Measurements from ENCODE around the gene WDR81. TPM values are rescaled to one million over a fixed set of nuclear protein-coding genes. Genes with fewer than 3 reads are reported as not detected.

Gene WDR81
- total RNA-seq, 1 donor from 2014 or later, result 13.4 TPM

GRCh38 chr17:1743088-1743439, 18.6 kb downstream of the WDR81 start:
- peaks cover 2% of the 10 kb centered on the region for H3K27me3 Mint-ChIP-seq (ENCODE audit: unreplicated experiment)
- peaks cover under 1% of the 10 kb centered on the region for H3K9me3 Mint-ChIP-seq (ENCODE audit: unreplicated experiment)
- no peak for TF ChIP-seq CTCF (IDR thresholded peaks at IDR 0.05; ENCODE audit: partially characterized antibody, unreplicated experiment)
- H3K27ac Mint-ChIP-seq (ENCODE audit: unreplicated experiment), result no peak overlapping the region
- no peak overlapping the region for H3K4me3 Mint-ChIP-seq (ENCODE audit: unreplicated experiment)
- H3K4me1 Mint-ChIP-seq (ENCODE audit: low read depth, unreplicated experiment), result no peaks in the 10 kb centered on the region
- H3K36me3 Mint-ChIP-seq (ENCODE audit: unreplicated experiment), result no peaks in the 10 kb centered on the region
- DNase-seq, result no peak

- Mint-ChIP-seq H3K9me3 (ENCODE audit: unreplicated experiment) (no peaks in the 10 kb centered on the region), H3K36me3 (ENCODE audit: unreplicated experiment) (no peaks in the 10 kb centered on the region), H3K27ac (ENCODE audit: unreplicated experiment) (no peak overlapping the region), H3K27me3 (ENCODE audit: unreplicated experiment) (peaks cover 2% of the 10 kb centered on the region), H3K4me1 (ENCODE audit: low read depth, unreplicated experiment) (no peaks in the 10 kb centered on the region), H3K4me3 (ENCODE audit: unreplicated experiment) (no peak overlapping the region)
- no peak for DNase-seq
- TF ChIP-seq CTCF (IDR thresholded peaks at IDR 0.05; ENCODE audit: partially characterized antibody, unreplicated experiment), result no peak
Measured at GRCh38 chr17:1744551-1745512, 20.3 kb downstream of the WDR81 start.

- DNase-seq, result no peak
- no peak for TF ChIP-seq CTCF (IDR thresholded peaks at IDR 0.05; ENCODE audit: partially characterized antibody, unreplicated experiment)
- Mint-ChIP-seq H3K9me3 (ENCODE audit: unreplicated experiment) (no peaks in the 10 kb centered on the region), H3K4me3 (ENCODE audit: unreplicated experiment) (no peak overlapping the region), H3K27ac (ENCODE audit: unreplicated experiment) (no peak overlapping the region), H3K4me1 (ENCODE audit: low read depth, unreplicated experiment) (no peaks in the 10 kb centered on the region), H3K27me3 (ENCODE audit: unreplicated experiment) (peaks cover 2% of the 10 kb centered on the region), H3K36me3 (ENCODE audit: unreplicated experiment) (no peaks in the 10 kb centered on the region)
Measured at GRCh38 chr17:1745513-1746020, 21.1 kb downstream of the WDR81 start.

- Mint-ChIP-seq H3K9me3 (ENCODE audit: unreplicated experiment) (no peaks in the 10 kb centered on the region), H3K4me1 (ENCODE audit: low read depth, unreplicated experiment) (no peaks in the 10 kb centered on the region), H3K27me3 (ENCODE audit: unreplicated experiment) (peaks cover 2% of the 10 kb centered on the region), H3K4me3 (ENCODE audit: unreplicated experiment) (no peak overlapping the region), H3K27ac (ENCODE audit: unreplicated experiment) (no peak overlapping the region), H3K36me3 (ENCODE audit: unreplicated experiment) (no peaks in the 10 kb centered on the region)
- no peak for DNase-seq
- TF ChIP-seq CTCF (IDR thresholded peaks at IDR 0.05; ENCODE audit: partially characterized antibody, unreplicated experiment), result no peak
Measured at GRCh38 chr17:1746975-1747543, 22.6 kb downstream of the WDR81 start.

GRCh38 chr17:1750628-1751027, 26.1 kb downstream of the WDR81 start:
- Mint-ChIP-seq H3K27me3 (ENCODE audit: unreplicated experiment) (peaks cover 3% of the 10 kb centered on the region), H3K27ac (ENCODE audit: unreplicated experiment) (no peak overlapping the region), H3K36me3 (ENCODE audit: unreplicated experiment) (no peaks in the 10 kb centered on the region), H3K4me1 (ENCODE audit: low read depth, unreplicated experiment) (no peaks in the 10 kb centered on the region), H3K4me3 (ENCODE audit: unreplicated experiment) (no peak overlapping the region), H3K9me3 (ENCODE audit: unreplicated experiment) (no peaks in the 10 kb centered on the region)
- no peak for TF ChIP-seq CTCF (IDR thresholded peaks at IDR 0.05; ENCODE audit: partially characterized antibody, unreplicated experiment)
- no peak for DNase-seq

All from glutamatergic neuron (in vitro differentiated cells).